UCSD-AML1 (cell line): ENCODE measurements around the gene MYBPH.
A peak's percentile ranks its signal among the peaks of the same experiment; 100 is the strongest.

ENCODE experiments used
- DNase-seq: peaks from one replicate; lab custom pipeline; 2025; ENCODE audit not compliant: unreplicated experiment; lab: John Stamatoyannopoulos, UW

The MYBPH gene

GRCh38 chr1:203131548-203132200 is 44.0 kb downstream of the MYBPH start:
- DNase-seq: no peak

GRCh38 chr1:203130358-203130985 is 45.2 kb downstream of the MYBPH start:
- no peak for DNase-seq

- no peak for DNase-seq
Observed at GRCh38 chr1:203129501-203130231, 46.0 kb downstream of the MYBPH start.

- no peak for DNase-seq
Observed at GRCh38 chr1:203128716-203129500, 46.7 kb downstream of the MYBPH start.

GRCh38 chr1:203128431-203128715 is 47.3 kb downstream of the MYBPH start:
- no peak for DNase-seq

- DNase-seq: no peak
Observed at GRCh38 chr1:203127666-203128430, 47.8 kb downstream of the MYBPH start, which contains the start of gene ADORA1. TSS of gene ADORA1 (plus strand) at chr1:203127726. CDS start at chr1:203128842, 1,116 bp downstream.

GRCh38 chr1:203126866-203127665 is 48.6 kb downstream of the MYBPH start:
- no peak for DNase-seq

- no peak for DNase-seq
Observed at GRCh38 chr1:203126151-203126865, 49.3 kb downstream of the MYBPH start.

- DNase-seq: no peak
Observed at GRCh38 chr1:203124546-203125317, 50.9 kb downstream of the MYBPH start.

- DNase-seq: no peak
Observed at GRCh38 chr1:203124011-203124410, 51.6 kb downstream of the MYBPH start.

GRCh38 chr1:203122159-203122558 is 53.5 kb downstream of the MYBPH start:
- DNase-seq: no peak

- DNase-seq: peak; percentile 56
Observed at GRCh38 chr1:203121186-203122015, 54.2 kb downstream of the MYBPH start.

GRCh38 chr1:203120325-203121153 is 55.1 kb downstream of the MYBPH start:
- DNase-seq: no peak
